ENCODE measurements around the gene AADACL2. TPM values are rescaled to one million over a fixed set of nuclear protein-coding genes. Genes with fewer than 3 reads are reported as not detected.
"Not testable (repeated sequence)": the region's sequence is repeated elsewhere in the genome, so short reads cannot be mapped to it uniquely, and the experiment has no call there.

The AADACL2 gene
- polyA plus RNA-seq, 2 donors: 0.12 to 0.33 TPM

DNA sequence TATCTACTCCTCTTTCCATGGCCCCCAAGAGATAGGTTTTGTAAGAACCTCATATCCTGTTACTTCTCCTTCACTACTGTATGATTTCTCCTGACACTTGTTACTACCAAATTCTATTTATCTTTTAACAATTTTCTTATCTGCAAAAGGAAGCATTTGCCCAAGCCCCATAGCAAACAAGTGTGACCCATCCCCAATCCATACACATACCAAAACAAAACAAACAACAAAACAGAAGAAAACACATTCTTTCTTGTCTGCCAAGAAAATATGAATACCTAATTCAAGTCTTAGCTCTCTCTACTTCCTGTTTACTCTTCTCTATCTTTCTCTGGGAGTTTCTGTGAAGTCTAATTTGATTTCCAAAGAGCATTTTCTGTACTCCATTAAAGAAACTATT lies 41.2 kb downstream of the AADACL2 start:
- no peaks in the 10 kb centered on the region for H3K36me3 ChIP-seq (ENCODE audit: control insufficient read depth in 2 of 2, insufficient read depth in 2 of 2, low read length in 1 of 2)
- H3K9me3 ChIP-seq (ENCODE audit: control insufficient read depth in 2 of 2, insufficient read depth in 1 of 2, low read depth in 1 of 2, low read length in 1 of 2): no peaks in the 10 kb centered on the region
- no peaks in the 10 kb centered on the region for H3K27me3 ChIP-seq (ENCODE audit: control insufficient read depth in 1 of 2, insufficient read depth in 2 of 2, low read length in 2 of 2)
- peaks cover 0 to 2% of the 10 kb centered on the region in 2 donors for H3K4me1 ChIP-seq (ENCODE audit: control insufficient read depth in 2 of 2, insufficient read depth in 2 of 2, low read length in 1 of 2)
- H3K27ac ChIP-seq (ENCODE audit: low read depth in 2 of 2, low read length in 1 of 2): no peak overlapping the region
- no peak overlapping the region for H3K4me3 ChIP-seq (ENCODE audit: low read depth in 1 of 2, low read length in 2 of 2)

DNA sequence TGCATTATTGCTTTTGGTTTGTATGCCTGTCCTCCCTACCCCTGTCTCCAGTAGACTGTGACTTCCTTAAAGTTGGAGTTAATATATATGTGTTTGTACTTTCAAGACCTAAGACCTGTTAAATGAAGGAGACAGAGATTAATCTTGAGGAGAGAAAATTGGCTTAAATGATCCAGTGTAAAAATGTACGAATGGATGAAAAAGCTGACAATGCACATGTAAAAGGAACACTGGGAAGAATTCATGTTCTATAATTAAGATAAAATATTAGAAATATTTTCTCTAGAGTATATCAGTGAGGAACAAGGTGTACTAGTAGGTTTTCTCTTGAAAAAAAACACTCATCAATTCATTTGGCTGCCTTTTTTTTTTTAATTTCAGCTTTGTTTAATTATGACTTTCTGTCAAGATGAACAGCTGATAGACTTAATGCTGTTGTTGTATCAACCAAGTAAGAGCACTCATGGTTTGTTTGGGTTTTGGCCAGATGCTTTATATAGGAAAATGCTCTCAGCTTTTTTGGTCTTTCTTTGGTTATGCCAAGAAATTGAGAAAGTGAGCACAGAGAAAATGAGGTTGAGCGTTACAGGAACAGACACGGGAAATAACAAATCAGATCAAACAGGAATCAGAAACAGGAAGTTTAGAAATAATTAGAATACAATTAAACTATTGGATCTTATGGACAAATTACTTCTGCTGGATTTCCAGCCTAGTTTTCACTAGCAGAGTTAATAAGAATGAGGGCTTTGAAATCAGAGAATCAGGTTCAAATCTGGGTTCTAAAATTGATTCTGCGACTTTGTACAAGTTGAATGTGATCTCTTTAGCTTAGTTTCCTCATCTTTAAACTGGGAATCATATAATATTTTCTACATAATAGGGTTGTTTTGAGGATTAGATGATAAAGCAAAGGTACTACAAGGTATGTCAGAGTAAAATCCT lies 41.9 kb downstream of the AADACL2 start:
- H3K4me3 ChIP-seq (ENCODE audit: low read depth in 1 of 2, low read length in 2 of 2): no peak overlapping the region
- no peaks in the 10 kb centered on the region for H3K27me3 ChIP-seq (ENCODE audit: control insufficient read depth in 1 of 2, insufficient read depth in 2 of 2, low read length in 2 of 2)
- no peaks in the 10 kb centered on the region for H3K36me3 ChIP-seq (ENCODE audit: control insufficient read depth in 2 of 2, insufficient read depth in 2 of 2, low read length in 1 of 2)
- H3K4me1 ChIP-seq (ENCODE audit: control insufficient read depth in 2 of 2, insufficient read depth in 2 of 2, low read length in 1 of 2): peaks cover 0 to 2% of the 10 kb centered on the region in 2 donors
- no peaks in the 10 kb centered on the region for H3K9me3 ChIP-seq (ENCODE audit: control insufficient read depth in 2 of 2, insufficient read depth in 1 of 2, low read depth in 1 of 2, low read length in 1 of 2)
- H3K27ac ChIP-seq (ENCODE audit: low read depth in 2 of 2, low read length in 1 of 2): no peak overlapping the region
- 63 to 75% methylated on average over 4 of the region's 4 CpGs for WGBS, 2 donors

DNA sequence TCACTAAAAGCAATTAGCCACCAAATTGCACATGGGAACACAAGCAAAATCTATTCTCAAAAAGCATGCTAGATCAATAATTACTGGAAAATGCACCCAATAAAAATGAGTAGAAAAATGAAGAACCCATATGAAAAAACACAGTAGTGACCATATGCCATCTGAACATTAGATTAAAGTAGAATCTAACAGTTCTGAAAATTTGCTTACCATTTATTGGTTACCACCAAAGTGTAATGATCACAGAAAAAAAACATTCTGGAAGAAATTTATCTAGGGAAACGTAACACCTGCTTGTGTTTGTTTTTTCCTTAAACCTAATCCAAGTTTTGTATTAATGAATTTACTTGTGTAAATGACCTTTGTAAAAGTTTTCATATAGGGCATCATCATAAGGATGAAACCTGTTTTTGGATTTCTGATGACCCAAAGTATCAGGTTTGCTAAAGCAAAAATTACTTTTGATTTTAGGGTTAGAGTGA lies 42.6 kb downstream of the AADACL2 start:
- H3K4me1 ChIP-seq (ENCODE audit: control insufficient read depth in 2 of 2, insufficient read depth in 2 of 2, low read length in 1 of 2): no peaks in the 10 kb centered on the region
- 72 to 79% methylated on average over 1 of the region's 1 CpG for WGBS, 2 donors
- H3K27ac ChIP-seq (ENCODE audit: low read depth in 2 of 2, low read length in 1 of 2): no peak overlapping the region
- H3K27me3 ChIP-seq (ENCODE audit: control insufficient read depth in 1 of 2, insufficient read depth in 2 of 2, low read length in 2 of 2): no peaks in the 10 kb centered on the region
- H3K36me3 ChIP-seq (ENCODE audit: control insufficient read depth in 2 of 2, insufficient read depth in 2 of 2, low read length in 1 of 2): no peaks in the 10 kb centered on the region
- H3K4me3 ChIP-seq (ENCODE audit: low read depth in 1 of 2, low read length in 2 of 2): no peak overlapping the region
- H3K9me3 ChIP-seq (ENCODE audit: control insufficient read depth in 2 of 2, insufficient read depth in 1 of 2, low read depth in 1 of 2, low read length in 1 of 2): no peaks in the 10 kb centered on the region

DNA sequence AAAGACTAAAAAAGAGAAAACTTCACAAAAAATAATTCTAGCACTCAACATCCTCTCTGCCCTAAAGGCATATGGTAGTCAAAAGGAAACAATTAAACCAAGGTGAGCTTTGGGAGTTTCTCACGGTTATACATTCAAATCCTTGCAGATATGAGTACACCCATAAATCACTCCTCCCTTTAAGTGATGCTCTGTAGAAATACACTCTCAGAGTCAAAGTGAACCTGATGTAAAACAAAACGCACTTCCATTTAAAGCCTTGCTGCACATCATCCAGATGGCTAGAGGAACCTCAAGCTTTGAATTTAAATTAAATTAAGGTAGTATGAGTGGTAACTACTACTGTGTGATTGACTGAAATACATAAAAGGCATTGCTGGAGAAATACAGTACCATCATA lies 44.2 kb downstream of the AADACL2 start:
- 69 to 70% methylated on average over 2 of the region's 2 CpGs for WGBS, 2 donors
- H3K4me3 ChIP-seq (ENCODE audit: low read depth in 1 of 2, low read length in 2 of 2): no peak overlapping the region
- no peaks in the 10 kb centered on the region for H3K9me3 ChIP-seq (ENCODE audit: control insufficient read depth in 2 of 2, insufficient read depth in 1 of 2, low read depth in 1 of 2, low read length in 1 of 2)
- no peaks in the 10 kb centered on the region for H3K27me3 ChIP-seq (ENCODE audit: control insufficient read depth in 1 of 2, insufficient read depth in 2 of 2, low read length in 2 of 2)
- no peaks in the 10 kb centered on the region for H3K4me1 ChIP-seq (ENCODE audit: control insufficient read depth in 2 of 2, insufficient read depth in 2 of 2, low read length in 1 of 2)
- no peaks in the 10 kb centered on the region for H3K36me3 ChIP-seq (ENCODE audit: control insufficient read depth in 2 of 2, insufficient read depth in 2 of 2, low read length in 1 of 2)
- no peak overlapping the region for H3K27ac ChIP-seq (ENCODE audit: low read depth in 2 of 2, low read length in 1 of 2)

DNA sequence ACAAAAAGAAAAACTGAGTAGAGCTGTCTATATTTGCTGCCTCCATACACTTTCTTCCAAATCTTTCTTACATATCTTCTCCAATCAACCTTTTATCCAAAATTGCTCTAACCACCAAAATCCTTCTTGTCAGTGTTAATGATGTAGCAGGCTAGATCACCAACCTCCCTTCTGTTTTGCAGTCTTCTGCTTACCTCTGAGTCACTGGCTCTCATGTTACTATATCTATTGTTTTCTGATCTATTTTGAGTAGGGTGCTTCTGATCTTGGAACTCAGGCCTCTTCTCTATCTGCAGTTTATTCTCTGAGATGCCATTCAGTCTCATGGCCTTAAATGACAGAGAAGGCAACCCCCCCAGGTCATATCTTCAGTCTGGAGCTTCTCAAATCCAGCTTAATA lies 53.9 kb downstream of the AADACL2 start:
- H3K4me3 ChIP-seq (ENCODE audit: low read depth in 1 of 2, low read length in 2 of 2): no peak overlapping the region
- no peaks in the 10 kb centered on the region for H3K27me3 ChIP-seq (ENCODE audit: control insufficient read depth in 1 of 2, insufficient read depth in 2 of 2, low read length in 2 of 2)
- H3K36me3 ChIP-seq (ENCODE audit: control insufficient read depth in 2 of 2, insufficient read depth in 2 of 2, low read length in 1 of 2): no peaks in the 10 kb centered on the region
- H3K27ac ChIP-seq (ENCODE audit: low read depth in 2 of 2, low read length in 1 of 2): no peak overlapping the region
- H3K9me3 ChIP-seq (ENCODE audit: control insufficient read depth in 2 of 2, insufficient read depth in 1 of 2, low read depth in 1 of 2, low read length in 1 of 2): no peaks in the 10 kb centered on the region
- no peaks in the 10 kb centered on the region for H3K4me1 ChIP-seq (ENCODE audit: control insufficient read depth in 2 of 2, insufficient read depth in 2 of 2, low read length in 1 of 2)

DNA sequence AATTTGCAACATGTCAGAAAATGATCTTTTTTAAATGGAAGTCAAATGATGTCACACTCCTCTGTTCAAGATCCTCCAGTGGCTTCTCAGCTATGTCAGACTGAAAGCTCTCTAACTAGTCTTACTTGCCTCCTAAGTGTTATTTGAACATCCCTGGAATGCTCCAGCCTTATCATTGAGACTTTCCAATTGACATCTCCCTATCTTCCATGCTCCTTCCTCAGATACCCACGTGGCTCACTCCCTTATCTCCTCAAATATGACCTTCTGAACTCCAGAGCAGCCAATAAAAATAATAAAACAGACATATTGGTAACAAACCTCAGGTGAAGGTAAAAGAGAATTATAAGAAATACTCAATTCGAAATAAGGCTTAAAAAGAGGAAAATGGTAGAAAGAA lies 54.7 kb downstream of the AADACL2 start:
- Histone ChIP-seq H3K27me3 (ENCODE audit: control insufficient read depth in 1 of 2, insufficient read depth in 2 of 2, low read length in 2 of 2) (no peaks in the 10 kb centered on the region), H3K4me1 (ENCODE audit: control insufficient read depth in 2 of 2, insufficient read depth in 2 of 2, low read length in 1 of 2) (no peaks in the 10 kb centered on the region), H3K4me3 (ENCODE audit: low read depth in 1 of 2, low read length in 2 of 2) (no peak overlapping the region), H3K27ac (ENCODE audit: low read depth in 2 of 2, low read length in 1 of 2) (no peak overlapping the region), H3K9me3 (ENCODE audit: control insufficient read depth in 2 of 2, insufficient read depth in 1 of 2, low read depth in 1 of 2, low read length in 1 of 2) (no peaks in the 10 kb centered on the region), H3K36me3 (ENCODE audit: control insufficient read depth in 2 of 2, insufficient read depth in 2 of 2, low read length in 1 of 2) (no peaks in the 10 kb centered on the region)
- WGBS, 2 donors: 70 to 81% methylated on average over 2 of the region's 2 CpGs

DNA sequence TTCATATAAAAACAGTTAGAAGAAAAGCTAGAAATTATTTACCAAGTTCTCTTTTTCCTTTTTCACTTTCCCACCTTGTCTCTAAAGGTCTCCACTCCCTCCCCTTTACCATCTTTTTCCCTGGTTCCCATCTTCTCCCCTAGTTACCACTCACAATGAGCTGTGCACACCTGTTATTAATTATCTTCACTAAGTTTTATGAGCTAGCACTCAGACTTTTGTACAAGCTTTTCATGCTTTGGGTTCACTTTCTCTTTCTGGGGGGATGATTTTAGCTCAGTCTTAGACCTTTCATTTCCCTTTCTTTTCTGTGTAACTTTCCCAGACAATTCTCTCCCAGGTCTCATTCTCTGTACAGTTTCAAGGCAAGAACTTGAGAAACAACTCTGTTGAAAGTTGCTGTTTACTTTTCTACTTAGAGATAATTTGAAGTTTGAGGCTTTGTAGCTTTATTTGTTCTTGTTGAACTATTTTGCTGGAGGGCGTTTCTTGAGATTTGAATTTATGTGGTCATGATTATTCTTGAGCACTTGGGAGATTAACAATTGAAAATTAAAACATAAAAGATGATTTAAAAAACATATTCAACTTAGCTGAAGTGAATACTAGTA lies 56.2 kb downstream of the AADACL2 start:
- Histone ChIP-seq H3K27ac (ENCODE audit: low read depth in 2 of 2, low read length in 1 of 2) (no peak overlapping the region), H3K9me3 (ENCODE audit: control insufficient read depth in 2 of 2, insufficient read depth in 1 of 2, low read depth in 1 of 2, low read length in 1 of 2) (no peaks in the 10 kb centered on the region), H3K27me3 (ENCODE audit: control insufficient read depth in 1 of 2, insufficient read depth in 2 of 2, low read length in 2 of 2) (no peaks in the 10 kb centered on the region), H3K36me3 (ENCODE audit: control insufficient read depth in 2 of 2, insufficient read depth in 2 of 2, low read length in 1 of 2) (no peaks in the 10 kb centered on the region), H3K4me1 (ENCODE audit: control insufficient read depth in 2 of 2, insufficient read depth in 2 of 2, low read length in 1 of 2) (no peaks in the 10 kb centered on the region), H3K4me3 (ENCODE audit: low read depth in 1 of 2, low read length in 2 of 2) (no peak overlapping the region)
- 46 to 59% methylated on average over 1 of the region's 1 CpG for WGBS, 2 donors

DNA sequence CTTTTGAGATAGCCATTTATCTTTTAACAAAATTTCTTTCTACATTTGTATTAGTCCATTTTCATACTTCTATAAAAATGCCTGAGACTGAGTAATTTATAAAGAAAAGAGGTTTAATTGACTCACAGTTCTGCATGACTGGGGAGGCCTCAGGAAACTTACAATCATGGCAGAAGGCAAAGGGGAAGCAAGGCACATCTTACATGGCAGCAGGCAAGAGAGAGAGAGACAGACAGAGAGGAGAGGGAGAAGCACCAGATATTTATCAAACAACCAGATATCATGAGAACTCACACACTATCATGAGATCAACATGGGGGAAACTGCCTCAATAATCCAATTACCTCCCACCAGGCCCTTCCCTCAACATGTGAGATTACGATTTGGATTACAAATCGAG lies 57.0 kb downstream of the AADACL2 start:
- H3K36me3 ChIP-seq (ENCODE audit: control insufficient read depth in 2 of 2, insufficient read depth in 2 of 2, low read length in 1 of 2); H3K27ac ChIP-seq (ENCODE audit: low read depth in 2 of 2, low read length in 1 of 2); H3K4me1 ChIP-seq (ENCODE audit: control insufficient read depth in 2 of 2, insufficient read depth in 2 of 2, low read length in 1 of 2); H3K4me3 ChIP-seq (ENCODE audit: low read depth in 1 of 2, low read length in 2 of 2); H3K9me3 ChIP-seq (ENCODE audit: control insufficient read depth in 2 of 2, insufficient read depth in 1 of 2, low read depth in 1 of 2, low read length in 1 of 2); H3K27me3 ChIP-seq (ENCODE audit: control insufficient read depth in 1 of 2, insufficient read depth in 2 of 2, low read length in 2 of 2): not testable (repeated sequence)
- WGBS, 2 donors: 91 to 92% methylated on average over 2 of the region's 2 CpGs

DNA sequence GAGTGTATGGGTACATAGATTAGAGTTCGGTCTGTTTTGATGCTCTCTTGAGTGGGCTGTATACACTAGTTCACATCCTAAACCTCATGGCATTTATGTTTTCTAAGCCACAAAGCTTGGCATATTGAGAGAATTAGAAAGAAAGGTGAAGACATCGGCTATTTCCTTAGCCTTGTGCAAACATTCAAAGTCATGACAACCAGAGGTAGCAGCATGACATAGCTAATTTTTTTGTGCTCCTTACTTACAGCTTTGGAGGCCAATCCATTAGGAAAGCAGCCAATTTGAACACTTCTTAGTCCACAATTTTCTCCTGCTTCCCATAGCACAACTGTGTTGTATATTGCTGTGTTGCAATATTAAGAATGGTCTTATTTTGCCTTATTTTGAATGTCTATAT lies 58.7 kb downstream of the AADACL2 start:
- 72 to 77% methylated on average over 2 of the region's 2 CpGs for WGBS, 2 donors
- Histone ChIP-seq H3K4me3 (ENCODE audit: low read depth in 1 of 2, low read length in 2 of 2) (no peak overlapping the region), H3K4me1 (ENCODE audit: control insufficient read depth in 2 of 2, insufficient read depth in 2 of 2, low read length in 1 of 2) (no peaks in the 10 kb centered on the region), H3K9me3 (ENCODE audit: control insufficient read depth in 2 of 2, insufficient read depth in 1 of 2, low read depth in 1 of 2, low read length in 1 of 2) (no peaks in the 10 kb centered on the region), H3K36me3 (ENCODE audit: control insufficient read depth in 2 of 2, insufficient read depth in 2 of 2, low read length in 1 of 2) (no peaks in the 10 kb centered on the region), H3K27ac (ENCODE audit: low read depth in 2 of 2, low read length in 1 of 2) (no peak overlapping the region), H3K27me3 (ENCODE audit: control insufficient read depth in 1 of 2, insufficient read depth in 2 of 2, low read length in 2 of 2) (no peaks in the 10 kb centered on the region)

DNA sequence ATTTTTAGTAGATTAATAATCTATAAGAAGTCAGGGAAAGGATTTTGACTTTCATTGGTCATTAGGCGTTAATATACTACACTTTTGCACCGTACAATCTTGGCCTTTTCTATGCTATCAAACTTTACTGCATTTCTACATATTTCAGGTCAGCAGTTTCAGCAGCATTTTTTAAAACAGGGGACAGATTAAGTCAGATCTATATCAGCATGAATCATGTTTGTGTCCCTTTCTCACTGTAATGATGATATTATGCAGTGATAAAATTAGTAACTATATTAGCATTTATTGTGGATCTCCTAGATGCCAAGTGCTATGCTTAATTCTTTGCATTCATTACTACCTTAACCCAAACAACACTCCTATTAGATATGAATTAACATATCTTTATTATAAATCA lies 59.9 kb downstream of the AADACL2 start:
- H3K27ac ChIP-seq (ENCODE audit: low read depth in 2 of 2, low read length in 1 of 2): no peak overlapping the region
- no peak overlapping the region for H3K4me3 ChIP-seq (ENCODE audit: low read depth in 1 of 2, low read length in 2 of 2)
- no peaks in the 10 kb centered on the region for H3K4me1 ChIP-seq (ENCODE audit: control insufficient read depth in 2 of 2, insufficient read depth in 2 of 2, low read length in 1 of 2)
- no peaks in the 10 kb centered on the region for H3K9me3 ChIP-seq (ENCODE audit: control insufficient read depth in 2 of 2, insufficient read depth in 1 of 2, low read depth in 1 of 2, low read length in 1 of 2)
- no peaks in the 10 kb centered on the region for H3K27me3 ChIP-seq (ENCODE audit: control insufficient read depth in 1 of 2, insufficient read depth in 2 of 2, low read length in 2 of 2)
- H3K36me3 ChIP-seq (ENCODE audit: control insufficient read depth in 2 of 2, insufficient read depth in 2 of 2, low read length in 1 of 2): no peaks in the 10 kb centered on the region
- WGBS, 2 donors: 46 to 66% methylated on average over 2 of the region's 2 CpGs
